Left ventricle myocardium inferior (tissue), 1 donor: ENCODE measurements around the gene LETM1. TPM values are rescaled to one million over a fixed set of nuclear protein-coding genes. Genes with fewer than 3 reads are reported as not detected.
A peak's percentile ranks its signal among the peaks of the same experiment; 100 is the strongest.

Experiments
- DNase-seq: peaks from one replicate; pipeline ENCODE4 v3.0.0-alpha.2; 2020
- H3K27ac ChIP-seq: fragments of 200-600 bp; replicated peaks from 2 replicates; pipeline ENCODE4 v1.8.0; 2021
- H3K27me3 ChIP-seq: fragments of 200-600 bp; 2 replicates; pipeline ENCODE4 v1.8.0; 2021; ENCODE audit warnings: low read depth
- H3K36me3 ChIP-seq: fragments of 200-600 bp; 2 replicates; pipeline ENCODE4 v1.8.0; 2021
- H3K4me1 ChIP-seq: fragments of 200-600 bp; 2 replicates; pipeline ENCODE4 v1.8.0; 2021
- H3K4me3 ChIP-seq: fragments of 200-600 bp; 2 replicates; pipeline ENCODE4 v1.8.0; 2021; ENCODE audit warnings: mild to moderate bottlenecking, moderate library complexity
- H3K9me3 ChIP-seq: fragments of 200-600 bp; replicated peaks from 2 replicates; pipeline ENCODE4 v1.8.0; 2021
- CTCF ChIP-seq: fragments of 200-600 bp; IDR thresholded peaks from 2 replicates; pipeline ENCODE4 v1.8.0; 2021; ENCODE audit warnings: antibody characterized with exemption, mild to moderate bottlenecking, borderline replicate concordance
- intact Hi-C: fragments of 100-400 bp; cut with micrococcal nuclease; formaldehyde crosslinking; loops from one replicate; pipeline ENCODE4 v1.11.0; 2022
- total RNA-seq: library from RNA; stranded (reverse); fragmentation: NEBNext Ultra II Directional; extraction: Animal tissue kit (Norgen Biotek cat#: 25700); gene quantifications from one replicate; pipeline ENCODE4 v1.2.1, GENCODE V29; 2021
- donor health status: DM: no; HTN: yes; CAD: no; lungs with severe emphysema.

Gene LETM1
- total RNA-seq, 1 donor from 2014 or later = 38.8 TPM

DNA sequence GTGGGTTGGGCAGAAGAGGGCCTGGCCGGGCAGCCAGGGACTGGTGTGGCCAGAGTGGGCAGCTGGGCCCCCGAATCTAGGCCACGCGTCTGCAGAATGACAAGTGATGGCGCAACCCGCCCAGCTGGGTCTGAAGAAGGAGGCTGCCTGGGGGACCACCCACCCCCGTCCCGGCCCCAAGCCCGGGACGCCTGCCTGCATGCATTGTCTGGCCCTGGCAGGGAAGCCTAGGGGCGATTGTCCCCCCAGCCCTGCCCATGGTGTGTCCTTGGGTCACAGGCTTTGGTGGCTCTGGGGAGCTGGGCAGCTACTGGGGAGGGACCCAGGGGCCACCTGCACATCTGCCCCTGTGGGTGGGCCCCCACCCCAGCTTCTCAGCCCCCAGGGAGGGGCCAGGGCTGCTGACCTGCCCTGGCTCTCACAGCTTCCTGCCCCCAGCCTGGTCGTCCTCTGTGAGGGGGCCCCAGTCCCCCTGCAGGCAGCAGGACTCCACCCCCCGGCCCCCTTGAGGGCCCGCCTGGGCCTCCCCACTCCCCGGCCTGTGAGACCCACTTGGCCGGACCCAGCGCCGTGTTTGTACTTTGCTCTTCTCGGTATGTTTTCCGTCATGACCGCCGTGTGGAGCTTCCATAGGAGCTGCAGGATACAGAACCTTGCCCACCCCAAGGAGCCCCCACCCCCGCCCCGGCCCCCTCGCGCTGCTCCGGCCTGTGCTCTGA lies 57.9 kb downstream of the LETM1 start:
- H3K27me3 ChIP-seq = peaks cover 56% of the 10 kb centered on the region
- intact Hi-C loops = no loop called here

DNA sequence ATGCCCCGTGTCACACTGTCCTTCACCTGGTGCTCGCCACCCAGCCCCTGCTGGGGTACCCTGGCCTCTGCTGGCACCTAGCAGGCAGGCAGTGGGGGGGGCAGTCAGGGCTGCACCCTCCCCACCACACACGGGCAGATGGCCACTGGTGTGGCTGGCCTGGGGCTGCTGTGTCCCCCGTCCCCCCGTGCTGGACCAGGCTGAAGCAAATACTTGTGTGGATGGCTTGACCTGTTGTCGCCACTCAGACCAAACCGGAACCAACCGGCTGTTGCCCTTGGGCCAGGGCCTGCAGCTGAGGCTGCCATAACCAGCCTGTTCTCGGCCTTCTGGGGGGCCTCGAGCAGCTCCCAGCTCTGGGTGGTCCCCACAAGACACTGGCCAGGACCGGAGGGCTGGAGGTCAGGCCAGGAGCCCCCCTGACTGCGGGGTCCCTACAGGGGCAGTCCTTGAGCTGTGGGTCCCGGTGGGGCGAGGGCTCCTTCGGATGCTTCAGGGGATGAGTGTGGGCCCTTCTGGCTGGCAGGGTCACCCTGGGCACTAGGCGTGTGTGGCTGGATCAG lies 58.6 kb downstream of the LETM1 start:
- intact Hi-C loops = no loop called here

More for the DNA sequence above, 57.9 kb downstream of the LETM1 start:
- Histone ChIP-seq H3K27ac (no peak overlapping the region), H3K4me3 (no peak overlapping the region), H3K36me3 (no peaks in the 10 kb centered on the region), H3K9me3 (no peaks in the 10 kb centered on the region), H3K4me1 (peaks cover 23% of the 10 kb centered on the region)
- no peak for TF ChIP-seq CTCF
- no peak for DNase-seq

DNA sequence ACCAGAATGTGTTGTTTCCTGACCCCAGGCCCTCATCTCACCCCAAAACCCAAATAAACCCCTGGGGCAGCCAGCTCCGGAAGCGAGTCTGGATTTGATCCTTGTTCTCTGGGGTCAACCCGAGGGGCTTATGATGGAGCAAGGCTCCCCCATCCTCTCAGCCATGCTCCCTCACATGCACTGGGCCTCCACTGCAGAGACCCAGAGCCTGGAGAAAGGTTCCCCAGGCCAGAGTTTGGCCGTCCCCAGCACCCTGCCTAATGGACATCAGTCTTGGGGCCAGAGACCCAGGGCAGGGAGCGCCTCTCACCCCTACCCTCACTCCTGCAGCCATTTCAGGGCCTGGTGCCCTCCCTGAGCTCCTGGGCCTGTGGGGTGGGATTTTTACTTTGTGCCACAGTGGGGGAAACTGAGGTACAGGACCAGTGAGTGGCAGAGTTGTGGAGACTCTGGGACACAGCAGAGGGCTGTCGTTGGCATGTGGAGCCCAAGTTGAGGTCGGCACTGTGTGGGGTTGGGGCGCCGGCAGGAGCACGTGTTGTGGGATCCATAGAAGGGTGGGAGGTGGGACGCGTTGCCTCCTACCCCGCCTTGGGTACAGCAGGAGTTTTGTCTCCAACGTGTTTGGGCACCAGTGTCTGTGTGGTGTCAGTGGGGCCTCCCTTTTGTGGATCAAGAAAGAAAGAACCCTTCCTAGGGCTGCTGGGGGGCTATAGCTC lies 59.3 kb downstream of the LETM1 start:
- H3K27me3 ChIP-seq = peaks cover 65% of the 10 kb centered on the region

More for the DNA sequence above, 58.6 kb downstream of the LETM1 start:
- Histone ChIP-seq H3K9me3 (no peaks in the 10 kb centered on the region), H3K4me1 (peaks cover 28% of the 10 kb centered on the region), H3K4me3 (no peak overlapping the region), H3K36me3 (no peaks in the 10 kb centered on the region), H3K27me3 (peaks cover 61% of the 10 kb centered on the region), H3K27ac (no peak overlapping the region)
- DNase-seq = no peak
- no peak for TF ChIP-seq CTCF

DNA sequence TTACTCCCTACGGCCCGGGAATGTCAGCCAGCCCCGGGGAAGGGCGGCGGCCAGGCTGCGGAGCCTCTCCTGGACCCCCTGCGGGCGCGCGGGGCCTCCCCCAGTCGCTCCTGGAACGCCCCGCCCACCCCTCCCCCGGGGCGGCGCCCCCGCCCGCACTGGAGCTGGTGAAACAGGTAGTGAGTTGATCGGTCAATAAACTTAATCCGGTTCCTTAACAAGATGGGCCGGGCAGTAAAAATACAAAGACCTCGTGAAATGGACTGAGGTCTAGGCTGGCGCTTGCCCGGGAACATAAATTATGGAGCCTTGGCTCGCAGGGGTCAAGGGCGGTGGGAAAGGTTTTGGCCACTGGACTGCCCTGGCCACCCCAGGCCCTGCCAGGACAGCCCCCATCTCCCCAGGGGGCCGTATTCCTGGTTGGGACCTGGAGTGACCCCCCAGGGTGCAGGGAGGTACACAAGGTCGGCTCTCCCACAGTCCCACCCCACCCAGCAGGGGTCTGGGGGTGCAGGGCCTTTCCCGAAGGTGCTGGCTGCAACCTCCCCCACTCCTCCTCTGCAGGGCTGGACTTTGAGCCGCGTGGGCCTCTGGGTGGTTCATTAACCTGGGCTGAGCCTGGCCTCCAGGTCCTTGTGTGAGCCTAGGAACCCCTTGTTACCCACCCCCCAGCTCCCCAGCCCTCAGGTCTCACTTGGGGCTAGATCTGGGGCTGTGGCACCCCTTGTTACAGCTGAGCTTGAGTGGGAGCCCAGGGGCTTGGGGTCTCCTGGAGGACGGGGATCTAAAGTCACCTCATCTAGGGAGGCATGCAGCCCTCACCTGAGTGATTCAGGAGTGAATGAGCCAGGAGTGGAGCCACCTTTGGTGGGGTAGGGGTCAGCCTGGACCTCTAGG lies 60.4 kb downstream of the LETM1 start:
- intact Hi-C loops = no loop called here
- Histone ChIP-seq H3K9me3 (no peaks in the 10 kb centered on the region), H3K36me3 (no peaks in the 10 kb centered on the region), H3K27ac (no peak overlapping the region), H3K4me1 (peaks cover 29% of the 10 kb centered on the region), H3K27me3 (peaks cover 65% of the 10 kb centered on the region), H3K4me3 (peak overlapping the region; percentile 69)
- no peak for DNase-seq
- TF ChIP-seq CTCF = no peak

More for the DNA sequence above, 59.3 kb downstream of the LETM1 start:
- no peak for TF ChIP-seq CTCF
- H3K27ac ChIP-seq = no peak overlapping the region
- H3K4me3 ChIP-seq = no peak overlapping the region
- no peaks in the 10 kb centered on the region for H3K36me3 ChIP-seq
- peaks cover 29% of the 10 kb centered on the region for H3K4me1 ChIP-seq
- intact Hi-C loops = no loop called here
- no peaks in the 10 kb centered on the region for H3K9me3 ChIP-seq
- DNase-seq = no peak

GRCh38 chr4:1794809-1795298 lies 61.1 kb downstream of the LETM1 start:
- no peaks in the 10 kb centered on the region for H3K36me3 ChIP-seq
- DNase-seq = no peak
- H3K9me3 ChIP-seq = no peaks in the 10 kb centered on the region
- intact Hi-C loops = no loop called here
- H3K4me1 ChIP-seq = peaks cover 29% of the 10 kb centered on the region
- peak overlapping the region; percentile 69 for H3K4me3 ChIP-seq
- no peak for TF ChIP-seq CTCF
- no peak overlapping the region for H3K27ac ChIP-seq
- peaks cover 65% of the 10 kb centered on the region for H3K27me3 ChIP-seq
